Lung (tissue), 12 donors: ENCODE measurements around the gene FAM53A. TPM values are rescaled to one million over a fixed set of nuclear protein-coding genes. Genes with fewer than 3 reads are reported as not detected.

Source experiments
- ATAC-seq: fragments of 200-7000 bp; cut with Tn5 transposase; one replicate; pipeline ENCODE4 v1.9.1; 2020; ENCODE audit warnings: moderate number of reproducible peaks; ENCODE audit not compliant: insufficient read depth, low FRiP score
- DNase-seq, 3 donors: peaks; one replicate each; pipeline ENCODE4 v3.0.0-alpha.2; 2013 to 2017
- H3K27ac ChIP-seq, 2 donors: one replicate each; pipeline ENCODE4 v1.5.1; 2013; ENCODE audit warnings: mild to moderate bottlenecking in 2 of 2, moderate library complexity in 2 of 2, control low read depth in 1 of 2, inconsistent platforms in 1 of 2, low read depth in 1 of 2, low read length in 1 of 2
- H3K27me3 ChIP-seq, 3 donors: one replicate each; pipeline ENCODE4 v1.5.1; 2013; ENCODE audit warnings: low read length in 2 of 3; ENCODE audit not compliant: control insufficient read depth in 3 of 3, insufficient read depth in 3 of 3
- H3K36me3 ChIP-seq, 4 donors: one replicate each; pipeline ENCODE4 v1.5.1; 2013; ENCODE audit warnings: low read length in 4 of 4, mild to moderate bottlenecking in 1 of 4, moderate library complexity in 1 of 4; ENCODE audit not compliant: control insufficient read depth in 4 of 4, insufficient read depth in 4 of 4
- H3K4me1 ChIP-seq, 5 donors: one replicate each; pipeline ENCODE4 v1.5.1; 2013; ENCODE audit warnings: low read length in 5 of 5, mild to moderate bottlenecking in 2 of 5, moderate library complexity in 1 of 5; ENCODE audit not compliant: control insufficient read depth in 5 of 5, insufficient read depth in 5 of 5
- H3K4me3 ChIP-seq: one replicate; pipeline ENCODE4 v1.5.1; 2013; ENCODE audit warnings: mild to moderate bottlenecking, control low read depth, moderate library complexity
- H3K9ac ChIP-seq, 2 donors: one replicate each; pipeline ENCODE4 v1.5.1; 2013; ENCODE audit warnings: low read length in 2 of 2, control low read depth in 1 of 2; ENCODE audit not compliant: insufficient read depth in 1 of 2
- H3K9me3 ChIP-seq, 4 donors: one replicate each; pipeline ENCODE4 v1.5.1; 2013; ENCODE audit warnings: low read length in 3 of 4, mild to moderate bottlenecking in 1 of 4, moderate library complexity in 1 of 4; ENCODE audit not compliant: control insufficient read depth in 4 of 4, insufficient read depth in 3 of 4
- CTCF ChIP-seq: IDR thresholded peaks from 2 replicates; pipeline ENCODE4 v1.5.1; 2012; ENCODE audit warnings: mild to moderate bottlenecking; ENCODE audit errors: control extremely low read depth, extremely low read depth
- WGBS, 2 donors: extraction: QIAGEN DNeasy Blood & Tissue Kit; methylation state at CpG; one replicate each; pipeline ENCODE4 v1.1.7; 2013; 5-methylcytosine and 5-hydroxymethylcytosine counted together
- polyA plus RNA-seq, 2 donors: library from polyadenylated mRNA; stranded (reverse); fragments of 200-250 nt; gene quantifications; one replicate each; pipeline ENCODE4 v1.2.1, GENCODE V29; 2013
- total RNA-seq, 2 donors: library from RNA; depleted of rRNA in 1 of 2; stranded (reverse); fragments of >200 nt in 1 of 2; gene quantifications; one replicate each; pipeline ENCODE4 v1.2.1, GENCODE V29; 2014 to 2021
- donor health status: control.
- donor health status: control.
- donor health status: Bipolar disorder and iron deficiency.
- donor health status: healthy.
- donor health status: DM: yes; HTN: yes; CAD: no.

Gene FAM53A
- total and polyA plus RNA-seq, 4 donors, result 1.4 to 2.8 (median 2.2) TPM

- Histone ChIP-seq H3K9ac (no peak overlapping the region), H3K27ac (no peak overlapping the region), H3K36me3 (peaks cover 0 to 3% (median 0%) of the 10 kb centered on the region in 4 donors), H3K27me3 (no peaks in the 10 kb centered on the region), H3K4me3 (no peak overlapping the region), H3K4me1 (no peaks in the 10 kb centered on the region), H3K9me3 (no peaks in the 10 kb centered on the region)
- ATAC-seq, result no peak
- WGBS, 2 donors, result 90 to 91% methylated on average over 25 of the region's 25 CpGs
- no peak for DNase-seq
- no peak for TF ChIP-seq CTCF
Measured at GRCh38 chr4:1660948-1661677, 23.0 kb downstream of the FAM53A start.

GRCh38 chr4:1659104-1660043 lies 24.7 kb downstream of the FAM53A start:
- Histone ChIP-seq H3K4me1 (no peaks in the 10 kb centered on the region), H3K27ac (no peak overlapping the region), H3K36me3 (peaks cover 0 to 9% (median 0%) of the 10 kb centered on the region in 4 donors), H3K9ac (no peak overlapping the region), H3K4me3 (no peak overlapping the region), H3K27me3 (no peaks in the 10 kb centered on the region), H3K9me3 (no peaks in the 10 kb centered on the region)
- 94 to 95% methylated on average over 39 of the region's 39 CpGs for WGBS, 2 donors
- no peak for TF ChIP-seq CTCF
- no peak for DNase-seq
- ATAC-seq, result no peak

GRCh38 chr4:1658581-1658980 lies 25.5 kb downstream of the FAM53A start:
- H3K36me3 ChIP-seq, result peaks cover 0 to 9% (median 0%) of the 10 kb centered on the region in 4 donors
- H3K4me1 ChIP-seq, result no peaks in the 10 kb centered on the region
- 91% methylated on average over 12 of the region's 12 CpGs for WGBS, 2 donors
- no peak overlapping the region for H3K9ac ChIP-seq
- DNase-seq, result no peak
- H3K4me3 ChIP-seq, result no peak overlapping the region
- no peaks in the 10 kb centered on the region for H3K27me3 ChIP-seq
- no peaks in the 10 kb centered on the region for H3K9me3 ChIP-seq
- no peak for ATAC-seq
- TF ChIP-seq CTCF, result no peak
- no peak overlapping the region for H3K27ac ChIP-seq
